BJ (cell line): Measurements from ENCODE around the gene ZMAT5. TPM values are rescaled to one million over a fixed set of nuclear protein-coding genes. Genes with fewer than 3 reads are reported as not detected.

Experiments used
- CTCF ChIA-PET: fragments of 350-600 bp; formaldehyde crosslinking; extraction: SDS; loops from one replicate; lab custom pipeline; 2021; ENCODE audit warnings: antibody characterized with exemption, inconsistent platforms; lab: Yijun Ruan, JAX
- POLR2A ChIA-PET: fragments of 300-600 bp; sonication (Branson Sonifier 250); formaldehyde crosslinking; extraction: SDS; loops from one replicate; lab custom pipeline; 2021; ENCODE audit warnings: antibody characterized with exemption; lab: Charles Lee
- DNase-seq: peaks from one replicate; pipeline ENCODE4 v3.0.0-alpha.2; 2011; ENCODE audit warnings: low read depth
- H3K27me3 ChIP-seq: 2 replicates; pipeline ENCODE4 v1.6.0; 2011; ENCODE audit warnings: low read length; ENCODE audit not compliant: control insufficient read depth, insufficient read depth
- H3K36me3 ChIP-seq: 2 replicates; pipeline ENCODE4 v1.5.1; 2011; ENCODE audit warnings: low read length; ENCODE audit not compliant: control insufficient read depth, insufficient read depth
- H3K4me3 ChIP-seq: 2 replicates; pipeline ENCODE4 v1.5.1; 2011; ENCODE audit warnings: low read depth, mild to moderate bottlenecking, control low read depth, low read length
- CTCF ChIP-seq: IDR thresholded peaks from 2 replicates; pipeline ENCODE4 v1.5.1; 2011; ENCODE audit warnings: low read depth, mild to moderate bottlenecking, control low read depth, inconsistent platforms, low read length, moderate library complexity; ENCODE audit not compliant: insufficient read depth
- polyA plus RNA-seq: library from polyadenylated mRNA; depleted of rRNA; stranded (reverse); fragments of >200 nt; gene quantifications from 2 replicates; pipeline ENCODE4 v1.2.3, GENCODE V29; 2011

ZMAT5 gene
- polyA plus RNA-seq, 1 experiment = 29.0 TPM

GRCh38 chr22:29798801-29799200 is 32.0 kb upstream of the ZMAT5 start:
- no peak for DNase-seq
- Histone ChIP-seq H3K36me3 (peaks cover 21% of the 10 kb centered on the region), H3K4me3 (no peak overlapping the region), H3K27me3 (no peaks in the 10 kb centered on the region)
- ChIA-PET CTCF (interaction anchor here (0.9 to 1.6 kb wide), 3 partner anchors 17 to 206 kb away, joined by 3 to 4 read pairs (median 3); no protein-coding TSS in a partner anchor), POLR2A (no interaction called here)
- no peak for TF ChIP-seq CTCF

DNA sequence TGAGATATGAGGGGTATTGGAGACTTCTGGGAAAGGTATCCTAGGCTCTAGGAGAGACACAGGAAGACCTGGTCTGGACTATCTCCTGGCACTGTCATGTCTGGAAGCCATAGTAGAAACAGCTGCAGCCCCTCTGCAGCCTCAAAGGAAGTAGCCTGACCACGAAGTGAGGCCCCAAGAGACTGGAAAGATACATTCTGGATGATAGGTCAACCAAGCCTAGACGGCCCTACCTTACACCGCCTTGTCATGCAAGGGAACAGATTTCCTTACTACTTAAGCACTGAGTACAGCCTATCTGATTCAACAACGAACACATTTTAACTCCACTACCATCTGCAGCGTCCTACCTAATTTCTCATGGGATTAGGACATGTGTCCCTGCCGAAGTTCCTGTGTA is 31.5 kb upstream of the ZMAT5 start:
- POLR2A ChIA-PET = no interaction called here
- Histone ChIP-seq H3K36me3 (peaks cover 23% of the 10 kb centered on the region), H3K27me3 (no peaks in the 10 kb centered on the region), H3K4me3 (no peak overlapping the region)
- no peak for DNase-seq
- no peak for TF ChIP-seq CTCF
- CTCF ChIA-PET = interaction anchor here (1.2 to 1.6 kb wide), 2 partner anchors 192 to 207 kb away, joined by 3 to 4 read pairs; no protein-coding TSS in a partner anchor

DNA sequence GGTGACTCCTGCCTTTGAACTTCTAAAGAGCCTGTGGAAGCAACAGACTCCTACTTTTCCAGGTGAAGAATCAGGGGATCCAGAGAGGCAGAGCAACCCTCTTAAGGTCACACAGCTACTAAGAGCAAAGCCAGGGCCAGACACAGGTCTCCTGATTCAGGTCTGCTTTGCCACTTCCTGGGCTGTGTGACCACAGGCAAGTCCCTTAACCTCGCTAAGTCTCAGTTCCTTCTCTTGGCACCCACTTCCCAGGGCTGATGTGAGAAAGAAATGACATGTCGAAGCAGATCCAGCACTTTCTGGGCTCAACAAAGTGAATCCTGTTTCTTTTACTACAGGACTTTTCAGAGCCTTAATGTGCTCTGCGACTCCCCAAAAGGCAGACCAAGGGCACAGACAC is 30.5 kb upstream of the ZMAT5 start:
- POLR2A ChIA-PET = interaction anchor here (0.6 kb wide), 1 partner anchor 419 kb away, joined by 7 read pairs; no protein-coding TSS in a partner anchor
- no peak for DNase-seq
- peaks cover 25% of the 10 kb centered on the region for H3K36me3 ChIP-seq
- H3K27me3 ChIP-seq = no peaks in the 10 kb centered on the region
- H3K4me3 ChIP-seq = no peak overlapping the region
- CTCF ChIA-PET = interaction anchor here (2.5 kb wide), 1 partner anchor 25 kb away, joined by 9 read pairs; no protein-coding TSS in a partner anchor
- no peak for TF ChIP-seq CTCF

DNA sequence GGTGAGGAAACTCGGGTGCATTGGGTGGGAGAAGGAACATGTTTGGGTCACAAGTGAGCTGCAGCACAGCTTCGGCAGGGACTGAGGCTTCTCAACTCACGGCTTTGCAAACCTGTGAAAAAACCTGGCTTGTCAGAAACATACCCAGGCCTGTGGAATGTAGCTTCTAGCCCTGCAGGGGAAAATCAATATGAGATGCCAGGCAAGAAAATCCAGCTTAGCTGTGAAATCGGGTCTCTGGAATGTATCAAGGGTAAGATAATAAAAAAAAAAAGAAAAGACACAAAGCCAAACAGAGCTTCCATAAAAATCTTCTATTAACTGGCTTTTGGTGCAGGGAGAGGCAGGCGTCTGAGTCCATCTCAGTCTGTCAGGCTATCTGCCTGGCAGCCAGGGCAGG is 28.9 kb upstream of the ZMAT5 start:
- no peaks in the 10 kb centered on the region for H3K27me3 ChIP-seq
- ChIA-PET CTCF (interaction anchor here (0.5 to 2.5 kb wide), 5 partner anchors 9 to 210 kb away, joined by 3 to 9 read pairs (median 3); no protein-coding TSS in a partner anchor), POLR2A (no interaction called here)
- DNase-seq = no peak
- no peak for TF ChIP-seq CTCF
- H3K36me3 ChIP-seq = peaks cover 22% of the 10 kb centered on the region
- no peak overlapping the region for H3K4me3 ChIP-seq

GRCh38 chr22:29793396-29793795 is 26.6 kb upstream of the ZMAT5 start:
- DNase-seq = no peak
- no peak for TF ChIP-seq CTCF
- H3K36me3 ChIP-seq = peaks cover 31% of the 10 kb centered on the region
- no peaks in the 10 kb centered on the region for H3K27me3 ChIP-seq
- H3K4me3 ChIP-seq = no peak overlapping the region
- POLR2A ChIA-PET = no interaction called here
- CTCF ChIA-PET = no interaction called here
